Mucosa of stomach (tissue), 1 donor: ENCODE measurements around the gene CDK15.

Experiments
- H3K27me3 ChIP-seq: one replicate; pipeline ENCODE4 v1.7.0; 2013; ENCODE audit warnings: mild to moderate bottlenecking, low read length; ENCODE audit not compliant: control insufficient read depth, insufficient read depth
- H3K36me3 ChIP-seq: one replicate; pipeline ENCODE4 v1.7.0; 2013; ENCODE audit warnings: low read length; ENCODE audit not compliant: control insufficient read depth, insufficient read depth
- H3K4me1 ChIP-seq: one replicate; pipeline ENCODE4 v1.7.0; 2013; ENCODE audit warnings: mild to moderate bottlenecking, low read length; ENCODE audit not compliant: control insufficient read depth, insufficient read depth
- H3K4me3 ChIP-seq: one replicate; pipeline ENCODE4 v1.7.0; 2013; ENCODE audit warnings: low read length
- H3K9ac ChIP-seq: one replicate; pipeline ENCODE4 v1.7.0; 2013; ENCODE audit warnings: mild to moderate bottlenecking, low read length, moderate library complexity
- H3K9me3 ChIP-seq: one replicate; pipeline ENCODE4 v1.7.0; 2013; ENCODE audit warnings: mild to moderate bottlenecking, low read length, moderate library complexity; ENCODE audit not compliant: control insufficient read depth
- donor health status: Pancreatic carcinoma.

The CDK15 gene

GRCh38 chr2:201882353-201883090 is 76.2 kb downstream of the CDK15 start:
- H3K4me3 ChIP-seq, result no peak overlapping the region
- no peaks in the 10 kb centered on the region for H3K9me3 ChIP-seq
- H3K4me1 ChIP-seq, result no peaks in the 10 kb centered on the region
- no peaks in the 10 kb centered on the region for H3K36me3 ChIP-seq
- H3K9ac ChIP-seq, result no peak overlapping the region
- H3K27me3 ChIP-seq, result peaks cover 20% of the 10 kb centered on the region

- no peaks in the 10 kb centered on the region for H3K36me3 ChIP-seq
- no peak overlapping the region for H3K4me3 ChIP-seq
- no peaks in the 10 kb centered on the region for H3K4me1 ChIP-seq
- peaks cover 31% of the 10 kb centered on the region for H3K27me3 ChIP-seq
- H3K9me3 ChIP-seq, result no peaks in the 10 kb centered on the region
- H3K9ac ChIP-seq, result no peak overlapping the region
Observed at GRCh38 chr2:201883606-201884369, 77.5 kb downstream of the CDK15 start.

- Histone ChIP-seq H3K9me3 (no peaks in the 10 kb centered on the region), H3K4me3 (no peak overlapping the region), H3K36me3 (no peaks in the 10 kb centered on the region), H3K27me3 (peaks cover 27% of the 10 kb centered on the region), H3K4me1 (peaks cover 11% of the 10 kb centered on the region), H3K9ac (no peak overlapping the region)
Observed at GRCh38 chr2:201886504-201886903, 80.2 kb downstream of the CDK15 start.

- Histone ChIP-seq H3K9ac (no peak overlapping the region), H3K36me3 (no peaks in the 10 kb centered on the region), H3K4me3 (no peak overlapping the region), H3K4me1 (peaks cover 11% of the 10 kb centered on the region), H3K27me3 (peaks cover 15% of the 10 kb centered on the region), H3K9me3 (no peaks in the 10 kb centered on the region)
Observed at GRCh38 chr2:201887773-201888425, 81.6 kb downstream of the CDK15 start.

- no peaks in the 10 kb centered on the region for H3K36me3 ChIP-seq
- H3K9me3 ChIP-seq, result no peaks in the 10 kb centered on the region
- peaks cover 11% of the 10 kb centered on the region for H3K4me1 ChIP-seq
- H3K27me3 ChIP-seq, result peaks cover 12% of the 10 kb centered on the region
- H3K4me3 ChIP-seq, result no peak overlapping the region
- no peak overlapping the region for H3K9ac ChIP-seq
Observed at GRCh38 chr2:201888426-201888800, 82.1 kb downstream of the CDK15 start.

GRCh38 chr2:201890453-201890852 is 84.1 kb downstream of the CDK15 start:
- no peaks in the 10 kb centered on the region for H3K36me3 ChIP-seq
- H3K4me1 ChIP-seq, result peaks cover 11% of the 10 kb centered on the region
- H3K9me3 ChIP-seq, result no peaks in the 10 kb centered on the region
- H3K27me3 ChIP-seq, result peaks cover 12% of the 10 kb centered on the region
- H3K4me3 ChIP-seq, result no peak overlapping the region
- no peak overlapping the region for H3K9ac ChIP-seq

GRCh38 chr2:201891676-201892075 is 85.3 kb downstream of the CDK15 start:
- Histone ChIP-seq H3K27me3 (peaks cover 12% of the 10 kb centered on the region), H3K9ac (no peak overlapping the region), H3K9me3 (no peaks in the 10 kb centered on the region), H3K4me1 (peaks cover 11% of the 10 kb centered on the region), H3K36me3 (no peaks in the 10 kb centered on the region), H3K4me3 (no peak overlapping the region)

- Histone ChIP-seq H3K9ac (no peak overlapping the region), H3K4me3 (no peak overlapping the region), H3K36me3 (no peaks in the 10 kb centered on the region), H3K9me3 (no peaks in the 10 kb centered on the region), H3K27me3 (peaks cover 11% of the 10 kb centered on the region), H3K4me1 (peaks cover 11% of the 10 kb centered on the region)
Observed at GRCh38 chr2:201892516-201892915, 86.2 kb downstream of the CDK15 start.

- Histone ChIP-seq H3K9me3 (no peaks in the 10 kb centered on the region), H3K27me3 (no peaks in the 10 kb centered on the region), H3K9ac (no peak overlapping the region), H3K4me1 (no peaks in the 10 kb centered on the region), H3K4me3 (no peak overlapping the region), H3K36me3 (no peaks in the 10 kb centered on the region)
Observed at GRCh38 chr2:201900362-201900761, 94.0 kb downstream of the CDK15 start.

DNA sequence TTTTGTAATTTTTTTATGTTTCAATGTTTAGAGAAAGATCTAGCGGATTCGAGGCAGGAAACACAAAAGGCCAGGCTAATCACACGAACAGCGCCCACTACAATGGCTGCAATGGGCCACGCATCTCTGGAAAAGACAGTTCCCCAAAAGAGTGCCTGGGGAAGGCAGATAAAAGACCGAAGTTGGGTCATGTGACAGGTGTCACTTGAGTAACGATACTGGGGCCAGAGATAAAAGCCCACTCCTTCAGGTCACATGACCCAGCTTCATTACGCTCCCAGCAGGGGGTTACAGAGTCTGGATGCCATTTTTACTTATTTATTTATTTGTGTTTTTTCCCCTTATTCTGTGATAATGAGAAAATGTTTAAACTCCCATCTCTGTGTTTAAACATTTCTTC is 95.4 kb downstream of the CDK15 start:
- Histone ChIP-seq H3K9ac (no peak overlapping the region), H3K27me3 (no peaks in the 10 kb centered on the region)

GRCh38 chr2:201904538-201905420 is 98.4 kb downstream of the CDK15 start:
- Histone ChIP-seq H3K4me3 (no peak overlapping the region), H3K36me3 (no peaks in the 10 kb centered on the region), H3K9ac (no peak overlapping the region), H3K27me3 (no peaks in the 10 kb centered on the region), H3K9me3 (no peaks in the 10 kb centered on the region), H3K4me1 (no peaks in the 10 kb centered on the region)

More for the DNA sequence above, 95.4 kb downstream of the CDK15 start:
- no peaks in the 10 kb centered on the region for H3K9me3 ChIP-seq
- no peaks in the 10 kb centered on the region for H3K36me3 ChIP-seq
- no peak overlapping the region for H3K4me3 ChIP-seq
- H3K4me1 ChIP-seq, result no peaks in the 10 kb centered on the region
